HG03439 (cell line): ENCODE data around the gene ADM.
"Not testable (repeated sequence)": the region's sequence is repeated elsewhere in the genome, so short reads cannot be mapped to it uniquely, and the experiment has no call there.

Source experiments
- ATAC-seq: cut with Tn5 transposase; IDR thresholded peaks from one replicate; pipeline ENCODE4 v1.9.1; 2021; ENCODE audit warnings: mild to moderate bottlenecking, moderate library complexity; ENCODE audit not compliant: unreplicated experiment

ADM gene, protein sequence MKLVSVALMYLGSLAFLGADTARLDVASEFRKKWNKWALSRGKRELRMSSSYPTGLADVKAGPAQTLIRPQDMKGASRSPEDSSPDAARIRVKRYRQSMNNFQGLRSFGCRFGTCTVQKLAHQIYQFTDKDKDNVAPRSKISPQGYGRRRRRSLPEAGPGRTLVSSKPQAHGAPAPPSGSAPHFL

DNA sequence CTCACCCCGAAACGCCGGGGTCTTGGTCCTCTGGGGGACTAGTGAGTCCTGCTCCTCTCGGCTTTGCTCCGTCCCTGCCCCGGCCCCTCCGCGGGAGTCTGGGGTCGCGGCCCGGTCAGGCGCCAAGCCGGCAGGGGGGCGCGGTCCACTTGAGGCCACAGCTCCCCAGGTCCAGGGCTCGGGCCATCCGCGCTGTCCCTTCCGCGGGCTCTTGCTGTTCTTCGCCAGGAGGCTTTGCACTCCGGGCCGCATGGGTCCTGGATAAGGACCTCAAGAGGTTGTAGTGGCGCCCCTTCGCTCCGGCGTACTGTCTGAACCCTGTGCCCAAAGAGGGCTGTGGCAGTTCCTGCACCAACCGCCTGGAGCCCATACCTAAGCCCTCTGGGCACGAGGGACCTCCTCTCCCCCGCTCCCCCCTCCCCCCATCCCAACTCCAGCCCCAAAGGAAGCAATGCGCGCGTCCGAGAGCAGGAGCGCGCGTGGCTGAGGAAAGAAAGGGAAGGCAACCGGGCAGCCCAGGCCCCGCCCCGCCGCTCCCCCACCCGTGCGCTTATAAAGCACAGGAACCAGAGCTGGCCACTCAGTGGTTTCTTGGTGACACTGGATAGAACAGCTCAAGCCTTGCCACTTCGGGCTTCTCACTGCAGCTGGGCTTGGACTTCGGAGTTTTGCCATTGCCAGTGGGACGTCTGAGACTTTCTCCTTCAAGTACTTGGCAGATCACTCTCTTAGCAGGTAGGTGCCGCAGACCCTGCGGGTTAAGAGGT is at the start of gene ADM:
Gene ADM, plus strand, starts transcription at position 579 of the 767 bp plus-strand sequence. CDS start 628 bp downstream, outside the sequence.
- ATAC-seq: no peak

DNA sequence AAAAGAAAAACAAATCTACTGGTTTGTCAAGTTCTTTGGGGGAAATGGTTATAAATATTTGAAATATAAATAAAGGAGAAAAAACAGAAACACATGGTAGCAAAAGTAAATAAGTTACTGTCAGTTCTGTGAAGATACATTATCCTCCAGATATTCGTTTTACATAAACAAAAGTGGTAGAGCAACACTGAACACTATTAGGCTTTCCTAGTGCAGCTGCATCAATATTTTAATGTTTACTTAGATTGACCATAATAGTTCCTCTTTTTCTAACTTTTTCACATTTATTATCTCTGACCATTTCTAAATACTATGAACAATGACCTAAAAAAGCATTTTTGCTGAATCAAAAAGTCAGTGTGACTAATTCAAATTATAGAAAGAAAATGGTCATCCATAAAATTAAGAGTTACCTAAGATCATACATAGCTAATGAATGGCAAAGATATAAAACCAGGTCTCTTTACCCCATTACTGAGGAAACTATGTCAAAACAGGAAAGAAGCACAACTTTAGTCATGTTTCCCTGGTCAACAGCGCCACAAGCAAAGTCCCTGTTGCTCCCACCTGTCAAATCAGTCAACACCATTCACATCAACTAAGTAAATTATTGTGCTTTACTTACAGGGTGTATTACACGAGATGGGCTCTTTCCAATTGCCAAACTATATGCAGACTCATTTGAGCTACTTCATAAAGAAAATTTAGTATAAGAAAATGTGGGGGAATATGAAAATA is 49.3 kb upstream of the ADM start:
- no peak for ATAC-seq

DNA sequence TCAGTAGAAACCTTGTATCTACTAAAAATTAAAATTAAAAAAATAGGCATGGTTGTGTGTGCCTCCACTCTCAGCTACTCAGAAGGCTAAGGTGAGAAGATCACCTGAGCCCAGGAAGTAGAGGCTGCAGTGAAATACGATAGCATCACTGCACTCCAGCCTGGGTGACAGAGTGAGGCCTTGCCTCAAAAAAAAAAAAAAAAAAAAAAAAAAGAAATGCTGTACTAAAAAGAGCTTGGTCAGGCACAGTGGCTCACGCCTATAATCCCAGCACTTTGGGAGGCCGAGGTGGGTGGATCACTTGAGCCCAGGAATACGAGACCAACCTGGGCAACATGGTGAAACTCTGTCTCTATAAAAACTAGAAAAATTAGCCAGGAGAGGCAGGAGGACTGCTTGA is 47.4 kb upstream of the ADM start:
- no peak for ATAC-seq

DNA sequence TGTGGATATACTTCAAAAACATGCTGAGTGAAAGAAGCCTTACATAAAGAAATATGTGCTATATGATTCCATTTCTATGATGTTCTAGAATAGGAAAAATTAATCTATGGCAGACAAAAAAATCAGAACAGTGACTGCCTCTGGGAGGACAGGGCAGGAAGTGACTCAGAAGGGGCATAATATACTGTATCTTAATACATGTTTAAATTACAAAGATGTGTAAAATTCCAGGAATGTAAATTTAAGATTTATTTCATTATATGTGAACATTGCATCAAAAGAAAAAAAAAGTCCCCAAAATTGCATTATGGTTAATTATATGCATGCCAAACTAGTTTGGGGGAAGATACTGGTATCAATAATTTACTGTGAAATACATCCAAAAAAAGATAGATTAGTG is 43.1 kb upstream of the ADM start:
- no peak for ATAC-seq

DNA sequence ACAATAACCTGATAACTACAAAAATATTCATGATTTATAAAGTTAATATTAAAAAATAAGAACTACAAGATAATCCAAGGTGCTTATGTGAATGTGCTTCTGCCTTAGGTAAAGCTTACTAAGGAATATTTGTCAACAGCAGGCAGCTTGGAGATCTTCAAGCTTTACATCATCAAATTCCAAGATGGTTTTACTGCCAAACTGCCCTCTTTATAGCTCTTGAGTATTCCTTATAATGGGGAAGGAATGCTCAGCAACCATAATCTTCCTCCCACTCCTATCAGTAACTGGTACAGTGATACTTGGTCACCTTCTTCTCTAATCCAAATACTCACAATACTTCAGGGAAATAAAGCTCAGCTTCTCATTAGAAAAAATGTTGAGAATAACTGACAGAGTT is 40.9 kb upstream of the ADM start:
- ATAC-seq: no peak

DNA sequence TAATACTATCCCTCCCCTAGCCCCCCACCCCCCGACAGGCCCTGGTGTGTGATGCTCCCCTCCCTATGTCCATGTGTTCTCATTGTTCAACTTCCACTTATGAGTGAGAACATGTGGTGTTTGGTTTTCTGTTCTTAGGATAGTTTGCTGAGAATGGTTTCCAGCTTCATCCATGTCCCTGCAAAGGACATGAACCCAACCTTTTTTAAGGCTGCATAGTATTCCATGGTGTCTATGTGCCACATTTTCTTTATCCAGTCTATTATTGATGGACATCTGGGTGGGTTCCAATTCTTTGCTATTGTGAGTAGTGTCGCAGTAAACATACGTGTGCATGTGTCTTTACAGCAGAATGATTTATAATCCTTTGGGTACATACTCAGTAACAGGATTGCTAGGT is 40.2 kb upstream of the ADM start:
- not testable (repeated sequence) for ATAC-seq

DNA sequence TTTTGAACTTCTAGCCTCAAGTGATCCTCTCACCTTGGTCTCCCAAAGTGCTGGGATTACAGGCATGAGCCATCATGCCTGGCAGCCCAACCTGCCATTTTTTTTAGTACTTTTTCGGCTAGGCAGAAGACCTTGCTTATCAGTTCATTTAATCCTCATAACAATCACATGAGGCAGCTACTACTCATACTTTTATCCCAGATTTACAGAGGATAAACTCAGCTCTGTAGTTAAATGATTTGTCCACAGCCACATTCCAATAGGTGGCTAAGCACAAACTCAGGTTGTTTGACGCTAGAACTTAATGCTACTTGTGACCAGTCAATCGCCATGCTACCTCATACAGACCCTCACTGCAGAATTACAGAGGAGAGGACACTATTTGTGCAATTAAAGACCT is 38.9 kb upstream of the ADM start:
- ATAC-seq: no peak

DNA sequence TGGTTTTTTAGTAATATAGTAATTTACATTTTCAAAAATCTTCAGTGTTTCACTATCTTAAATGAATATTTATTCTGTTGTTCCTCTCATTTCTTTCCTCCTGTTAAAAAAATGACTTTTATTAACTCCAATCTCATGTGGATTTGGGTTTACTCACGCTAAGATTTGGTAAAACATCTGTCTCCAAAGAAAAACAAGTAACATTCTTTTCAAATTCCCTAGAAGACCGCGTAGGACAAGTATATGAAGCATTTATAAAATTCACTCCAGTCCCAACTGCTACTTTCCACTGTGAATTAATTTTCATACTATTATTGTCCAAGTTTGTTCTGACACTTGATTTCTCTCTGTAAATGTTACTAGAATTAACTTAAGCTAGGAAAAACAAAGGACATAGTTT is 37.1 kb upstream of the ADM start:
- ATAC-seq: no peak

DNA sequence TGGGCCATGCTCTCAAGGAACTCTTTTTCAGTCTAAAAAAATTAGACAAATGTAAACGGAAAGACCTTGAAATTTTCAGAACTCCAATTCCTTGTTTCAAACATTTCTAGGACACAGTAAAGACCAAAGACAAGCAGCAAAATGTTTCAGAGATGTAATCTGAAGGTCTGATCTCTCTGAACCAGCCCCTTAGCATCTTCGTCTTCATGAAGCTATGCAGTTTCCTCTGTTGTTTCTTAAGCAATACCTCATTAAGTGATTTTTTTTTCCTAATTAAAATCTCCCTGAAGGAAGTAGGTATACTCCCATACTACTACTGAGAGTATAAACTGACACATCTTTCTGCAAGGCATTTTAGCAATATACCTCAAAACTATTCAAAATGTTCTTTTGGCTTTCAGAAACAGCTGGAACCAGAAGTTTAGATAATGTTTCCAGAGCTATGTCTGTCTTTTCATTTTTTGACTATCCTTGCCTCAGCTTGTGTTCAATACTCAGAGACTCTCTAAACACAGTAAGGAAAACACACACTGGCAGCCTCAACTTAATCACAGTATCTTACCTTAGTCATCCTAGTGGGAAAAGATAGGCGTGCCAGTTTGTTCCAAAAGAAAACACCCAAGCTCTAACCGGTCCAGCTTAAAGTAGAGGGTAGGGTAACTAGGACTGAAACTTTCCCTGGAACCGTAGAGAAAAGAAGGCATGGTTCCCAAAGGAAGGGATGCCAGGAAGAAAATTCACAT is 36.0 kb upstream of the ADM start:
- no peak for ATAC-seq

DNA sequence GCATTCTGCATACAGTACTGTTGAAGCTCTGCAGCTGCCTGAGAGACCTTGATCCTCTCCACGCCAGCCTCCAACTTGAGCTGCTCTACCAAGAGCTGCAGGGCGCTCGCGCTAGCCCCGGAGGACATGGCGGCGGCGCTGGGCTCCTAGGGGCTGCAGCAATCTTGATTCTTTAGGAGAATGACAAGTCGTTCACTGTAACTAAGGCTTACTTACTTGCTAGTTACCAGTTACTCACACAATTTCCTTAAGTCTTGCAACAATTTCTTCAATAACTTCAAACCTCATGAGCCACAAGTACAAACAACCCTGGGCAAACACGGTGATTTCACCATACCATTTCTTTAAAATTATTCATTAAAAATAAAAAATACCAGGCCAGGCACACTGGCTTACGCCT is 32.7 kb upstream of the ADM start:
- ATAC-seq: no peak

DNA sequence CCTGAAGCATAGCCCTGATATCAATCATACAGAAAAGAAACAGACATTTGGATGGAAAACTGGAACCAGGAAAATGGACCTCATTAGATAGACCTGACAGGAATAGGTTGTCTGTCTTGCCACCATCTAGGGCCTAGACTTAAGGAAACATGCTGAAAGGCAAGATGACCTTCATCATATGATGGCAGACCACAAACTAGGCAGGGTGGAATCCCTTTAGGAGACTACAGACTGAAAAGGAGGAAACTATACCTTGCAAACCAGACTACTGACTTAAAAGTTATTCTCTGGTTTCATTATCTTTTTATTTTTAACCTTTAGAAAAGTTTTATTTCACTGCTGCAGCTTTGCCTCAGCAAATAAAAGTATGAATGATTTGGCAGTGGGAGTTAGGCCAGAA is 31.1 kb upstream of the ADM start:
- ATAC-seq: no peak

DNA sequence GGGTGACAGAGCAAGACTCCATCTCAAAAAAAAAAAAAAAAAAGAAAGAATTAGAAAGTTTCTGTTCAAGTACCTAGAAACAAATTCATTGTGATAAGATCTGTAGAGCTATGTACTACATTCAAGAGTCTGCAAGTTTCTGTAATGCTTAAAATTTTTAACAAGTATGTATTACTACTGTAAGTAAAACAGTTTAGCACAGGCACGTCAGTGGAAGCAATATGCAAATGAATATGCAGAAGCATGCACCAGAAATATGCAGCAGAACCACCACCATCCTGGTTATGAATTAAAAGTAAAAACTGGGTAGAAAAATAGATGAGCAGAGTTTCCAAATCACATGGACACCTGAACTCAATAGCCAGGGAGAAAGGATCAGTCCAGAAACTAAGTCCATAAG is 30.1 kb upstream of the ADM start:
- no peak for ATAC-seq

DNA sequence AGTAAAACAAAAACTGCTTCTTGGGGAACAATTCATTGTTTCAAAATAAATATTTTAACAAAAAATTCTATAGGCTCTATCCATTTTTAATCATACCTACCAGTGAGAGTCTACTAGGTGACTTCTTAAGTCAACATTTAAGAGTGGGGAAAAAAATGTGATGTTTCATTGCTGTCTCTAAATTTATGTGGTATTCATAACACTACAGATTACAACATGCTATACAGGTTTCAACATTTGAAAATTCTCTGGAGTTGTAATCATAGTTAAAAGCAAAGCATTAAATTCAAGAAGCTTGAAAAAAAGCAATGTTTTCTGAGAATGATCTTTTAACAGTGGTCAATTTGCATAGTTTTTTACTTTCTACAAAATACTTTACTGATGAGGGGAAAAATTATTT is 29.2 kb upstream of the ADM start:
- no peak for ATAC-seq

DNA sequence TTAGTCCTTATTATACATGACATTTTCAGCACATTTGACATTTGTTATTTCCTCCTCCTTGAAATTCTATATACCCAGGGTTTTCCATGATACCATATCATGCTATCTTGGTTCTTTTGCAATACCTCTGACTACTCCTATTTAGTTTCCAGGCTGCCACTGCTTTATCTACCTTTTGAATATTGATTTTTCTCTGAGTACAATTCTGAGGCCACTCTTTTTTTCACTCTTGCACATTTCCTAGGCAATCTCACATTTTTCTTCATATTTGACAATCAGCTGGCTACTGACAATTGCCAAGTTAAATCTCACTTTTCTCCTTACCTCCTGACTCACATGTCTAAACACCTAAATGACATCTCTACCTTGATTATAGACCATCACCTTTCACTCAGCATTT is 22.8 kb upstream of the ADM start:
- no peak for ATAC-seq

DNA sequence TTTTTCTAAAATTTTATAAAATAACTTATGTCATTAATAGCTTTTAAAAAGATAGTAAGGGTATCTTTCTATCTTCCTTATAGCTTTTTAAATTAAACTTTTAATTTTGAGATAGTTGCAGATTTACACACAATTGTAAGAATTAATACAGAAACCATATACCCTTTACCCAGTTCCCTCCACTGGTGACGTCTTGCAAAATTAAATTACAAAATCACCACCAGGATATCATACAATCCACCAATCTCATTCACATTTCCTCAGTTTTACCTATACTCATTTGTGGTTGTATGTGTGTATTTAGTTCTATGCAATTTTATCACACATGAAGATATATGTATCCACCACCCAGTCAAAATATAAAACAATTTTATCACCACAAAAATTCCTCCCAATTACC is 20.9 kb upstream of the ADM start:
- ATAC-seq: no peak

DNA sequence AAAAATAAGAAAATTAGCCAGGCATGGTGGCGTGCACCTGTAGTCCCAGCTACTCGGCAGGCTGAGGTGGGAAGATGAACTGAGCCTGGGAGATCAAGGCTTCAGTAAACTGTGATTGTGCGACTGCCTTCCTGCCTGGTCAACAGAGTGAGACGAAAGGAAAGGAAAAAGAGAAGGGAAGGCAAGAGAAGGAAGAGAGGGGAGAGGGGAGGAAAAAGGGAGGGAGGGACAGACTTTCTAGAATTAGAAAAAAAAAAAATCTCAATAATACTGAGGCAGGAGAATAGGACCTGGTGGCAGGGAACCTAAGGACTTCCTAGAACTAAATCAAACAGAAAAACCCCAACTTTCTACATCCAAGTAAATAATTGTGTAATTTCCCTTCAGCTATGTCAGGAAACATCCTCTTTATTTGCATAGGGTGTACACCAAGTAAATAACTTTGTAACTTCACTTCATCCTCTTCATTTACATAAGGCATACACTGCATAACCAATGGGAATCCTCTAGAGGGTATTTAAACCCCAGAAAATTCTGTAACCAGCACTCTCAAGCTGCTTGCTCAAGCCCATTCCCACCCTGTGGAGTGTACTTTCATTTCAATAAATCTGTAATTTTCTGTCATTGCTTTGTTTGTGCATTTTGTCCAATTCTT is 19.6 kb upstream of the ADM start:
- ATAC-seq: no peak

DNA sequence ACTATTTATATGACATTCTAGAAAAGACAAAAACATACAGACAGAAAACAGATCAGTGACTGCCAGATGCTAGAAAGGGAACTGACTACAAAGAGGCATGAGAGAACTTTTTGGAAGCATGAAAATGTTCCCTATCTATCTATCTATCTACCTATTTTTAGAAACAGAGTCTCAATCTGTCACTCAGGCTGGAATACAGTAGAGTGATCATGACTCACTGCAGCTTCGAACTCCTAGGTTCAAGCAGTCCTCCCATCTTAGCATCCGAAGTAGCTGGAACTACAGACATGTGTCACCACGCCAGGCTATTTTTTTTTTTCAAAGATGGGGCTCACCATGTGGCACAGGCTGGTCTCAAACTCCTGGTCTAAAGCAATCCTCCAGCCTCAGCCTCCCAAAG is 17.7 kb upstream of the ADM start:
- ATAC-seq: no peak

DNA sequence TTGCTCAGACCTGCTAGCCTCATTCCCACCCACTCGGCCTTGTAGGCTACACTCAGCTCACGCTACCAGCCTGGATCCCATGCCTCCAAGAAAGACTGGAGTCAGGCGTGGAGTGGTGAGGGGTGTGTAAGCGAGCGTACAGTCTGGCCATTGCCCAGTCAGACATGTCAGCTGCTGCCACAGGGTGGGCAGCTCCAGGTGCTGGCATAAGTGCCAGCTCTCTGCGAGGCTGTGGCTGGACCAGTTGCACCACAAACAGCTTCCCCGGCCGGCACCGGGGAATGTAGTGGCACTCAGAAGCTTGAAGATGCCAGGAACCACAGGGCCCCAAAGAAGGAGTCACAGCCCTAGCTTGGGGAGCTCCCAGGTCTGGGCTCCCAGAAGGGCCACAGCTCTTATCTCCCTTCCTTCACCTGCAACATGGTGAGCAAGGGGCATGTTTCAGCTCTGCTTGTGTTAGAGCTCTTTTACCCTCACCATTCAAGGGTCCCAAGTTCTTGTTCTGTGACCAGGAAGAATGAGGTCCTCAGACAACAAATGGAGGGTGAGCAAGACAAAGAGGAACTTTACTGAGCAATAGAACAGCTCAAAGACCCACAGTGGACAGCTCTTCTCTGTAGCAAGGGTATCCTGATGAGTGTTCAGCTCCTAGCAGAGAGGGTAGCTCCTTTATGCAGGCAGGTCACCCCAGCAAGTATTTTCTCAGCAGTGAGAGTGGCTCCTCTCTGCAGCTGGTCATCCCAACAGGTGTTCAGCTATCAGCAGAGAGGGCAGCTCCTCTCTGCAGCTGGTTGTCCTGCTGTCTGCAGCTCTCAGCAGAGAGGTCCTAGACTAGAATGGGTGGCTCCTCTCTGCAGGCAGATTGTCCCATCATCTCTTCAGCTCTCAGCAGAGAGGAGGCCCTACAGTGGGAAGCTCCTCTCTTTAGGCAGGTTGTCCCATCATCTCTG is 16.8 kb upstream of the ADM start:
- ATAC-seq: no peak

DNA sequence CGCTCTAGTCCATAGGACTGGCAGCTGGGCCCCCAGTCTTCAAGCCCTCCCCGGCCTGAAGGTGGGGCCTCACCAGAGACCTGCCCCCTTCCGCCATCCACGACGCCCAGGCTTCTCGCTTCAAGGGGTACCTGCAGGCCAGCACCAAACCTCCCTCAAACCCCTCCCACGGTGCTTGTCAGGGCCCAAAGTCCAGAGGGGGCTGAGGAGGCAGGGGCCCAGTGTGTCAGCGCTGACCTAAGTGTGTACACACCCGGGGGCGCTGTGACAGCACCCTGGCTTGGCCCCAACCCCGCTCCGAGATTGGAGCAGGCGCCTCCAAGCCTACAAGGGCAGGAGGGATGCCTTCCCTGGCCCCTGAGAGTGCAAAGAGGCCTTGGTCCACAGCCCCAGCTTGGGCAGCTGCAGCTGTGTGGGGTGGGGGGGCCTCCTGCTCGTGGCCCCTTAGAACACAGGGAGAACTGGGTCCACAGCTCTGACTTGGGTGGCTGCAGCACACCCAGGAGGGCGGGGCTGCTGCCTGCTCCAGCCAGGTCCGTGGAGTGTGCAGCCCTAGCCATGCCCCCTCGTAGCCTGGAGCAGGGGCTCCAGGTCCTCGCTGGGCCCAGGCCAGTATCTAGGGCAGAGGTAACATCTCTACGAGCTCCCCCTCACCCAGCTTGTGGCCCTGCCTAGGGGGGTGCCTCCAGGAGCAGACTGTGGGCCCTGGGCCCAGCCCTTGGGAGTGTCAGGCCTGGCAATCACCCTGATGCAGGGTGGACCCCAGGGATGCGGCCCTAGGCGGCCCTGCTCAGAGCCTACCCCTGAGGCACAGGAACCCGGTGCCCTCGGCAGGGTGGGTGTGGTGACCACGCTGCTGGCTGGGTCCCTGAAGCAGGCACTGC is 15.8 kb upstream of the ADM start:
- ATAC-seq: no peak
